ENCODE results near the gene AKNA.

DNA sequence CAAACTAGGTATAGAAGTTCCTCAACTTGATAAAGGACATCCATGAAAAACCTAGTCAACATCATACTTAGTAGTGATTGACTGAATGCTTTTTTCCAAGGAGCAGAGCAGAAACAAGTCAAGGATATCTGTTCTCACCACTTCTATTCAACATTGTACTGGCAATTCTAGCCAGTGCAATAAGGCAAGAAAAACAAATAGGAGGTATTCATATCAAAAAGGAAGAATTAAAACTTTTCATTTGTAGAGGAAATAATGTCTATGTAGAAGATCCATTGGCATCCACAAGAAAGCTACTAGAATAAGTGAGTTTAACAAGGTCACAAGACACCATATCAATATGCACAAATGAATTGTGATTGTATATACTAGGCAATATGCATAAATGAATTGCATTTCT is 93.1 kb downstream of the AKNA start:
- TF ChIP-seq, protein P1, sequence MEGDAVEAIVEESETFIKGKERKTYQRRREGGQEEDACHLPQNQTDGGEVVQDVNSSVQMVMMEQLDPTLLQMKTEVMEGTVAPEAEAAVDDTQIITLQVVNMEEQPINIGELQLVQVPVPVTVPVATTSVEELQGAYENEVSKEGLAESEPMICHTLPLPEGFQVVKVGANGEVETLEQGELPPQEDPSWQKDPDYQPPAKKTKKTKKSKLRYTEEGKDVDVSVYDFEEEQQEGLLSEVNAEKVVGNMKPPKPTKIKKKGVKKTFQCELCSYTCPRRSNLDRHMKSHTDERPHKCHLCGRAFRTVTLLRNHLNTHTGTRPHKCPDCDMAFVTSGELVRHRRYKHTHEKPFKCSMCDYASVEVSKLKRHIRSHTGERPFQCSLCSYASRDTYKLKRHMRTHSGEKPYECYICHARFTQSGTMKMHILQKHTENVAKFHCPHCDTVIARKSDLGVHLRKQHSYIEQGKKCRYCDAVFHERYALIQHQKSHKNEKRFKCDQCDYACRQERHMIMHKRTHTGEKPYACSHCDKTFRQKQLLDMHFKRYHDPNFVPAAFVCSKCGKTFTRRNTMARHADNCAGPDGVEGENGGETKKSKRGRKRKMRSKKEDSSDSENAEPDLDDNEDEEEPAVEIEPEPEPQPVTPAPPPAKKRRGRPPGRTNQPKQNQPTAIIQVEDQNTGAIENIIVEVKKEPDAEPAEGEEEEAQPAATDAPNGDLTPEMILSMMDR (IDR thresholded peaks at IDR 0.05): no peak
- TF ChIP-seq POLR2A (IDR thresholded peaks at IDR 0.05): no peak
